K562 (cell line): ENCODE results near the gene CMTM4. TPM values are rescaled to one million over a fixed set of nuclear protein-coding genes. Genes with fewer than 3 reads are reported as not detected.

ENCODE experiments used
- C11orf30 ChIP-seq: fragments of 450-650 bp; IDR thresholded peaks from 2 replicates; pipeline ENCODE4 v1.6.1; 2016; ENCODE audit warnings: low read depth, mild to moderate bottlenecking
- CBX8 ChIP-seq: fragments of 200-600 bp; sonication (generic); IDR thresholded peaks from 2 replicates; pipeline ENCODE4 v1.6.1; 2012; ENCODE audit warnings: borderline replicate concordance, mixed run types, low read depth, mild to moderate bottlenecking, moderate library complexity, mixed read lengths, low read length, control low read depth, inconsistent platforms; ENCODE audit not compliant: poor library complexity, severe bottlenecking; ENCODE audit errors: extremely low read depth
- DPF2 ChIP-seq: fragments of 450-650 bp; IDR thresholded peaks from 2 replicates; pipeline ENCODE4 v1.6.1; 2016
- E2F3 ChIP-seq: fragments of 250-450 bp; sonication (Bioruptor Pico); IDR thresholded peaks from 2 replicates; pipeline ENCODE4 v1.4.0; 2020; ENCODE audit warnings: mild to moderate bottlenecking
- GMEB1 ChIP-seq: fragments of 250-450 bp; sonication (Bioruptor Pico); IDR thresholded peaks from 2 replicates; pipeline ENCODE4 v1.4.0; 2020; ENCODE audit warnings: mild to moderate bottlenecking
- KLF16 ChIP-seq: IDR thresholded peaks from 2 replicates; pipeline ENCODE4 v1.6.1; 2016; ENCODE audit warnings: antibody characterized with exemption
- MAX ChIP-seq: sonication (generic); formaldehyde crosslinking; IDR thresholded peaks from 2 replicates; pipeline ENCODE4 v1.9.0; 2022; ENCODE audit warnings: mild to moderate bottlenecking, missing genetic modification reagents
- NFIC ChIP-seq: fragments of 450-650 bp; IDR thresholded peaks from 2 replicates; pipeline ENCODE4 v1.6.1; 2017; ENCODE audit warnings: mild to moderate bottlenecking, inconsistent platforms
- OTX1 ChIP-seq: fragments of 450-650 bp; formaldehyde crosslinking; IDR thresholded peaks from 2 replicates; pipeline ENCODE4 v1.4.0; 2022; ENCODE audit warnings: mild to moderate bottlenecking
- TCF7 ChIP-seq: sonication (generic); IDR thresholded peaks from 2 replicates; pipeline ENCODE4 v1.6.1; 2016; ENCODE audit warnings: antibody characterized with exemption, borderline replicate concordance
- ZNF518B ChIP-seq: fragments of 250-450 bp; sonication (Bioruptor Pico); IDR thresholded peaks from 2 replicates; pipeline ENCODE4 v1.5.0; 2021; ENCODE audit warnings: mild to moderate bottlenecking, moderate library complexity
- ZNF561 ChIP-seq: fragments of 450-650 bp; formaldehyde crosslinking; conservative IDR thresholded peaks from 2 replicates; pipeline ENCODE4 v1.4.0; 2020; ENCODE audit warnings: mild to moderate bottlenecking, moderate library complexity
- ZNF699 ChIP-seq: fragments of 250-450 bp; sonication (Bioruptor Pico); IDR thresholded peaks from 2 replicates; pipeline ENCODE4 v1.8.0; 2021; ENCODE audit warnings: mild to moderate bottlenecking, moderate library complexity; ENCODE audit not compliant: insufficient replicate concordance
- ZNF707 ChIP-seq: fragments of 250-450 bp; sonication (Bioruptor Pico); conservative IDR thresholded peaks from 2 replicates; pipeline ENCODE4 v1.8.0; 2022; ENCODE audit warnings: inconsistent platforms, mild to moderate bottlenecking, moderate library complexity
- polyA plus RNA-seq, 8 experiments: library from polyadenylated mRNA; depleted of rRNA in 4 of 8; stranded (reverse) in 5 of 8; unstranded in 3 of 8; fragments of >200 nt; fragmentation: Nextera tagmentation in 2 of 8; fragmentation: Illumina TruSeq in 1 of 8; extraction: Ambion mirVana in 2 of 8; extraction: Trizol in 1 of 8; gene quantifications; 2 replicates each; pipeline versions ENCODE4 v1.2.1 to v1.2.3, GENCODE V29; 2011 to 2014; ENCODE audit warnings: inconsistent platforms in 1 of 8, missing spikeins in 1 of 8
- total RNA-seq, 7 experiments: library from RNA; depleted of rRNA in 6 of 7; stranded (reverse); fragments of >200 nt in 6 of 7; fragmentation: Illumina TruSeq in 2 of 7; extraction: Trizol in 2 of 7; gene quantifications; 2 replicates each; pipeline versions ENCODE4 v1.2.1 to v1.2.3, GENCODE V29; 2011 to 2021; ENCODE audit warnings: low replicate concordance in 1 of 7
- TF ChIP-seq, protein P1 (sequence below): sonication (generic); formaldehyde crosslinking; IDR thresholded peaks from 2 replicates; pipeline ENCODE4 v1.8.1; 2023; ENCODE audit warnings: mild to moderate bottlenecking, missing genetic modification reagents
- TF ChIP-seq, protein P2 (sequence below): fragments of 450-650 bp; conservative IDR thresholded peaks from 2 replicates; pipeline ENCODE4 v1.6.1; 2016; ENCODE audit warnings: missing genetic modification characterization, low read depth, mild to moderate bottlenecking, control low read depth, missing compliant biosample characterization
- TF ChIP-seq, protein P3 (sequence below): fragments of 450-650 bp; IDR thresholded peaks from 2 replicates; pipeline ENCODE4 v1.6.1; 2017; ENCODE audit warnings: antibody characterized with exemption

CMTM4 gene
- total and polyA plus RNA-seq, 9 of the 15 experiments (the other 6 are each of a cell fraction or from before 2014, with no cell fraction given): 2.0 to 21.3 (median 12.5) TPM

GRCh38 chr16:66660422-66661209 lies 35.9 kb downstream of the CMTM4 start (continued):
- TF ChIP-seq, protein P1, sequence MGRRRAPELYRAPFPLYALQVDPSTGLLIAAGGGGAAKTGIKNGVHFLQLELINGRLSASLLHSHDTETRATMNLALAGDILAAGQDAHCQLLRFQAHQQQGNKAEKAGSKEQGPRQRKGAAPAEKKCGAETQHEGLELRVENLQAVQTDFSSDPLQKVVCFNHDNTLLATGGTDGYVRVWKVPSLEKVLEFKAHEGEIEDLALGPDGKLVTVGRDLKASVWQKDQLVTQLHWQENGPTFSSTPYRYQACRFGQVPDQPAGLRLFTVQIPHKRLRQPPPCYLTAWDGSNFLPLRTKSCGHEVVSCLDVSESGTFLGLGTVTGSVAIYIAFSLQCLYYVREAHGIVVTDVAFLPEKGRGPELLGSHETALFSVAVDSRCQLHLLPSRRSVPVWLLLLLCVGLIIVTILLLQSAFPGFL (CRISPR knock-in tag): no peak
- TF ChIP-seq, protein P2, sequence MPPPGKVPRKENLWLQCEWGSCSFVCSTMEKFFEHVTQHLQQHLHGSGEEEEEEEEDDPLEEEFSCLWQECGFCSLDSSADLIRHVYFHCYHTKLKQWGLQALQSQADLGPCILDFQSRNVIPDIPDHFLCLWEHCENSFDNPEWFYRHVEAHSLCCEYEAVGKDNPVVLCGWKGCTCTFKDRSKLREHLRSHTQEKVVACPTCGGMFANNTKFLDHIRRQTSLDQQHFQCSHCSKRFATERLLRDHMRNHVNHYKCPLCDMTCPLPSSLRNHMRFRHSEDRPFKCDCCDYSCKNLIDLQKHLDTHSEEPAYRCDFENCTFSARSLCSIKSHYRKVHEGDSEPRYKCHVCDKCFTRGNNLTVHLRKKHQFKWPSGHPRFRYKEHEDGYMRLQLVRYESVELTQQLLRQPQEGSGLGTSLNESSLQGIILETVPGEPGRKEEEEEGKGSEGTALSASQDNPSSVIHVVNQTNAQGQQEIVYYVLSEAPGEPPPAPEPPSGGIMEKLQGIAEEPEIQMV: no peak
- TF ChIP-seq KLF16 (peak; percentile 61), TCF7 (no peak), CBX8 (no peak), OTX1 (CRISPR knock-in tag) (no peak), ZNF518B (CRISPR knock-in tag) (no peak), ZNF699 (no peak), C11orf30 (peak; percentile 97), ZNF707 (CRISPR knock-in tag) (no peak), NFIC (peak; percentile 79), GMEB1 (CRISPR knock-in tag) (no peak), E2F3 (CRISPR knock-in tag) (no peak), DPF2 (peak; percentile 92), MAX (CRISPR knock-in tag) (no peak), ZNF561 (CRISPR knock-in tag) (no peak)
- TF ChIP-seq, protein P3, sequence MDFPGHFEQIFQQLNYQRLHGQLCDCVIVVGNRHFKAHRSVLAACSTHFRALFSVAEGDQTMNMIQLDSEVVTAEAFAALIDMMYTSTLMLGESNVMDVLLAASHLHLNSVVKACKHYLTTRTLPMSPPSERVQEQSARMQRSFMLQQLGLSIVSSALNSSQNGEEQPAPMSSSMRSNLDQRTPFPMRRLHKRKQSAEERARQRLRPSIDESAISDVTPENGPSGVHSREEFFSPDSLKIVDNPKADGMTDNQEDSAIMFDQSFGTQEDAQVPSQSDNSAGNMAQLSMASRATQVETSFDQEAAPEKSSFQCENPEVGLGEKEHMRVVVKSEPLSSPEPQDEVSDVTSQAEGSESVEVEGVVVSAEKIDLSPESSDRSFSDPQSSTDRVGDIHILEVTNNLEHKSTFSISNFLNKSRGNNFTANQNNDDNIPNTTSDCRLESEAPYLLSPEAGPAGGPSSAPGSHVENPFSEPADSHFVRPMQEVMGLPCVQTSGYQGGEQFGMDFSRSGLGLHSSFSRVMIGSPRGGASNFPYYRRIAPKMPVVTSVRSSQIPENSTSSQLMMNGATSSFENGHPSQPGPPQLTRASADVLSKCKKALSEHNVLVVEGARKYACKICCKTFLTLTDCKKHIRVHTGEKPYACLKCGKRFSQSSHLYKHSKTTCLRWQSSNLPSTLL: no peak
